ENCODE data around the gene CSE1L. TPM values are rescaled to one million over a fixed set of nuclear protein-coding genes. Genes with fewer than 3 reads are reported as not detected.
A peak's percentile ranks its signal among the peaks of the same experiment; 100 is the strongest.
"Not testable (repeated sequence)": the region's sequence is repeated elsewhere in the genome, so short reads cannot be mapped to it uniquely, and the experiment has no call there.

Gene CSE1L
- total and polyA plus RNA-seq, 12 donors, result 19.1 to 91.6 (median 44.4) TPM

DNA sequence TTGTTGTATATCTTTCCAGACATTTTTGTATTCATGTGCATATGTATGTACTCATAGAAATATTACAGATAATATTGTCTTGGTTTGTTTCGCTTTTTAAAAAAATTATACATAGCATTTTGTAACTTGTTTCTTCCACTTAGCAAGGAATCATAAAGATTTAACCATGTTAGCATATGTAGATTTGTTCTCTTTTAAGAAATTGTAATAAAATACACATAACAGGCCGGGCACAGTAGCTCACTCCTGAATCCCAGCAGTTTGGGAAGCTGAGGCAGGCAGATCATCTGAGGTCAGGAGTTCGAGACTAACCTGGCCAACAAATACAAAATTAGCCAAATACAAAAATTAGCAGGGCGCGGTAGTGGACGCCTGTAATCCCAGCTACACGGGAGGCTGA lies 44.4 kb upstream of the CSE1L start:
- no peak overlapping the region for H3K4me3 ChIP-seq
- peaks cover 0 to 16% of the 10 kb centered on the region in 2 donors for H3K4me1 ChIP-seq (replicated peaks in 1 of 2)
- WGBS, 4 donors, result 95 to 97% (median 96%) methylated on average over 7 of the region's 7 CpGs
- intact Hi-C loops (cut with DNase I), result no loop called here
- no peaks in the 10 kb centered on the region for H3K27me3 ChIP-seq
- peak overlapping the region in 1 of 5 donors; percentile 82 for H3K27ac ChIP-seq
- no peaks in the 10 kb centered on the region for H3K9me3 ChIP-seq (replicated peaks in 1 of 3)
- DNase-seq, result no peak
- peaks cover 0 to 60% of the 10 kb centered on the region in 2 donors for H3K36me3 ChIP-seq (replicated peaks in 1 of 2)
- TF ChIP-seq, protein P1, sequence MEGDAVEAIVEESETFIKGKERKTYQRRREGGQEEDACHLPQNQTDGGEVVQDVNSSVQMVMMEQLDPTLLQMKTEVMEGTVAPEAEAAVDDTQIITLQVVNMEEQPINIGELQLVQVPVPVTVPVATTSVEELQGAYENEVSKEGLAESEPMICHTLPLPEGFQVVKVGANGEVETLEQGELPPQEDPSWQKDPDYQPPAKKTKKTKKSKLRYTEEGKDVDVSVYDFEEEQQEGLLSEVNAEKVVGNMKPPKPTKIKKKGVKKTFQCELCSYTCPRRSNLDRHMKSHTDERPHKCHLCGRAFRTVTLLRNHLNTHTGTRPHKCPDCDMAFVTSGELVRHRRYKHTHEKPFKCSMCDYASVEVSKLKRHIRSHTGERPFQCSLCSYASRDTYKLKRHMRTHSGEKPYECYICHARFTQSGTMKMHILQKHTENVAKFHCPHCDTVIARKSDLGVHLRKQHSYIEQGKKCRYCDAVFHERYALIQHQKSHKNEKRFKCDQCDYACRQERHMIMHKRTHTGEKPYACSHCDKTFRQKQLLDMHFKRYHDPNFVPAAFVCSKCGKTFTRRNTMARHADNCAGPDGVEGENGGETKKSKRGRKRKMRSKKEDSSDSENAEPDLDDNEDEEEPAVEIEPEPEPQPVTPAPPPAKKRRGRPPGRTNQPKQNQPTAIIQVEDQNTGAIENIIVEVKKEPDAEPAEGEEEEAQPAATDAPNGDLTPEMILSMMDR (IDR thresholded peaks at IDR 0.05), result no peak
- TF ChIP-seq POLR2A (IDR thresholded peaks at IDR 0.05), result no peak

DNA sequence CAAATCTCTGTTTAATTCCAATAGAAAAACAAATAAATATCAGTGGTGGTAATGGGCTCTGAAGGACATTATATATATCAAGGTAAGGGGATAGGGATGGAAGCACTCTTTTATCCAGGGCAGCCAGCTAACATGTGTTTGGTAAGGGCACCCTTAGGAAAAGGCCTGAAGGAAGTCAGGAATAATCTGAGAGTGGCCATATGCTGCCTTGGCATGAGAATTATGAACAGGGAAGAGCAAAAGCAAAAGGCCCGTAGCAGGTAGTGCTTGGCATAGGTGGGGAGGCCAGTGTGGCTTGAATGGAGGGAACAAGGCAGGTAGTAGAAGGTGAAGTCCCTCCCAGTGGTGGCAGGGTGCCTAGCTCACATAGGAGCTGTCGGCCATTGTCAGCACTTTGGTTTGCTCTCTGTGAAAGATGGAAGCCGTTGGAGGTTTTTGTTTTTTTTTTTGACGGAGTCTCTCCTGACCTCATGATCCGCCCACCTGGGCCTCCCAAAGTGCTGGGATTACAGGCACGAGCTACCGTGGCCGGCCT lies 39.6 kb upstream of the CSE1L start:
- H3K27me3 ChIP-seq, result no peaks in the 10 kb centered on the region
- 81 to 95% (median 91%) methylated on average over 8 of the region's 8 CpGs for WGBS, 4 donors
- H3K4me1 ChIP-seq (replicated peaks in 1 of 2), result peaks cover 14 to 26% of the 10 kb centered on the region in 2 donors
- no peaks in the 10 kb centered on the region for H3K9me3 ChIP-seq (replicated peaks in 1 of 3)
- H3K27ac ChIP-seq, result no peak overlapping the region
- peak in 1 of 7 donors; percentile 10 for DNase-seq
- TF ChIP-seq POLR2A (IDR thresholded peaks at IDR 0.05), result no peak
- TF ChIP-seq, protein P1 (IDR thresholded peaks at IDR 0.05), result no peak
- H3K4me3 ChIP-seq, result no peak overlapping the region
- intact Hi-C loops (cut with DNase I), result no loop called here
- H3K36me3 ChIP-seq (replicated peaks in 1 of 2), result peaks cover 0 to 51% of the 10 kb centered on the region in 2 donors

DNA sequence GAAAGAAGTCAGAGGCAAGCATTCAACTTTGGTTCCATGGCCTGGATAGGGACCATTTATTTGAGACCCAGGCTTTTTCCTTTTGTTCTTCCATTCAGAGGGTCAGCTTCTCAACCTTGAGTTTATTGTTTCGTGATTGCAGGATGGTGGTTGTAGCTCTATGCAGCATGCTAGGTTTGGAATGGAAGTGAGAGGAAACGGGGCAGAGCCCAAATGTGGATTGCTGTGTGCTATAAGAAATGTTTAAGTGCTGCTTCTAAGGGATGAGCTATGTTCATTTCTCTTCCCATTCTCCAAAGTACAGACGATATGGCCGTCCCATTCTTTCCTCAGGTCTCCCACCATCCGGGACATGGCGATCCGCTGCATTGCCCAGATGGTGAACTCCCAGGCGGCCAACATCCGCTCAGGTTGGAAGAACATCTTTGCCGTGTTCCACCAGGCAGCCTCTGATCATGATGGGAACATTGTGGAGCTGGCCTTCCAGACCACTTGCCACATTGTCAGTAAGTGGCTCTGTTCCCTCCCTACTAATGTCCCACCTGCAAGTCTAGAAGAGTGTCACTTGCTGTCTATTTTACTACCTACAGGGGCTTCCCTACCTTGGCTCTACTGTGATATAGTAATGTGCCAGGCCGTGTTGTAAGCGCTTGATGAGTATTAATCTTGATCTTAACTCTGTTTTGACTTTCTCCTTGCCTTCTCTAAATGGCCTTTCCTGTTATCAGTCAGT lies 36.0 kb upstream of the CSE1L start:
- Histone ChIP-seq H3K4me3 (no peak overlapping the region), H3K4me1 (replicated peaks in 1 of 2) (peaks cover 14 to 17% of the 10 kb centered on the region in 2 donors), H3K36me3 (replicated peaks in 1 of 2) (peaks cover 0 to 82% of the 10 kb centered on the region in 2 donors), H3K27ac (peak overlapping the region in 4 of 5 donors; percentile 4 to 73 (median 43)), H3K9me3 (replicated peaks in 1 of 3) (no peaks in the 10 kb centered on the region), H3K27me3 (no peaks in the 10 kb centered on the region)
- no peak for DNase-seq
- intact Hi-C loops (cut with DNase I), result no loop called here
- WGBS, 4 donors, result 83 to 88% (median 85%) methylated on average over 12 of the region's 12 CpGs
- TF ChIP-seq, protein P1 (IDR thresholded peaks at IDR 0.05), result no peak
- no peak for TF ChIP-seq POLR2A (IDR thresholded peaks at IDR 0.05)

DNA sequence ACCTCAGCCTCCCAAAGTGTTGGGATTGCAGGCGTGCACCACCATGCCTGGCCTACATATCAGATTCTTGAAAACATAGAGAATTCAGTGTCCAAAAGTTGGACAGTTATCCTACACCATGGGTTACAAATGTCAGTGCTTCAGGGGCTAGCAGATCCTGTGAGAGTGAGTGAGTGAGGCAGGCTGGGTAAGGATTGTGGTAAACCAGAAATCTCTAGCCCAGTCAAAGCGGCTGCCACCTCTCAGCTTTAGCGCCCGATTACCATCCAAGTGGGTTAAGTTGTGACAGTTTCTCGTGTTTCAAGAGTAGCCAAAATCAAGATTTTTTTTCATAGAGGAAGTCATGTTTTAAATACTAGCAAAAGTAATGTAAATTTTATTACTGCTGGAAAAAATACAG lies 21.9 kb upstream of the CSE1L start:
- no peaks in the 10 kb centered on the region for H3K27me3 ChIP-seq
- DNase-seq, result no peak
- TF ChIP-seq, protein P1 (IDR thresholded peaks at IDR 0.05), result no peak
- TF ChIP-seq POLR2A (IDR thresholded peaks at IDR 0.05), result no peak
- no peaks in the 10 kb centered on the region for H3K4me1 ChIP-seq (replicated peaks in 1 of 2)
- H3K27ac ChIP-seq, result no peak overlapping the region
- WGBS, 4 donors, result 93 to 97% (median 95%) methylated on average over 5 of the region's 5 CpGs
- intact Hi-C loops (cut with DNase I), result no loop called here
- H3K4me3 ChIP-seq, result no peak overlapping the region
- no peaks in the 10 kb centered on the region for H3K9me3 ChIP-seq (replicated peaks in 1 of 3)
- peaks cover 0 to 87% of the 10 kb centered on the region in 2 donors for H3K36me3 ChIP-seq (replicated peaks in 1 of 2)

DNA sequence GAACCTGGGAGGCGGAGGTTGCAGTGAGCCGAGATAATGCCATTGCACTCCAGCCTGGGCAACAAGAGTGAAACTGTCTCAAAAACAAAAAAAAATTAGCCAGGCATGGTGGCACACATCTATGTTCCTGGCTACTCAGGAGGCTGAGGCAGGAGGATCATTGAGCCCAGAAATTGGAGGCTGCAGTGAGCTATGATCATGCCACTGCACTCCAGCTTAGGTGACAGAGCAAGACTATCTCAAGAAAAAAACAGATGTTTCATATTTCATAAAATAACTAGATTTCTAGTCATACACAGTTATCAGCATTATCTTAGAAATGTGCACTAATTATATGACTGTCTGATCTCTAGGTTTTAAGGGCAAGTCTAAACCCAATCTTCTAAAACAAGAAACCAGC lies 17.9 kb upstream of the CSE1L start:
- Histone ChIP-seq H3K4me1 (replicated peaks in 1 of 2) (peaks cover 9 to 12% of the 10 kb centered on the region in 2 donors), H3K36me3 (replicated peaks in 1 of 2) (peaks cover 0 to 78% of the 10 kb centered on the region in 2 donors)
- H3K4me3 ChIP-seq; H3K9me3 ChIP-seq (replicated peaks in 1 of 3); DNase-seq; H3K27ac ChIP-seq; intact Hi-C loops (cut with DNase I); H3K27me3 ChIP-seq: not testable (repeated sequence)
- WGBS, 4 donors, result 97 to 100% (median 99%) methylated on average over 2 of the region's 2 CpGs

All from adrenal gland (tissue), 12 donors.